ENCODE data around the gene SSR4. TPM values are rescaled to one million over a fixed set of nuclear protein-coding genes. Genes with fewer than 3 reads are reported as not detected.
A peak's percentile ranks its signal among the peaks of the same experiment; 100 is the strongest.

The SSR4 gene
- total and polyA plus RNA-seq, 2 of the 13 experiments (the other 11 are each of a cell fraction or from before 2014, with no cell fraction given) = 214 to 288 TPM

DNA sequence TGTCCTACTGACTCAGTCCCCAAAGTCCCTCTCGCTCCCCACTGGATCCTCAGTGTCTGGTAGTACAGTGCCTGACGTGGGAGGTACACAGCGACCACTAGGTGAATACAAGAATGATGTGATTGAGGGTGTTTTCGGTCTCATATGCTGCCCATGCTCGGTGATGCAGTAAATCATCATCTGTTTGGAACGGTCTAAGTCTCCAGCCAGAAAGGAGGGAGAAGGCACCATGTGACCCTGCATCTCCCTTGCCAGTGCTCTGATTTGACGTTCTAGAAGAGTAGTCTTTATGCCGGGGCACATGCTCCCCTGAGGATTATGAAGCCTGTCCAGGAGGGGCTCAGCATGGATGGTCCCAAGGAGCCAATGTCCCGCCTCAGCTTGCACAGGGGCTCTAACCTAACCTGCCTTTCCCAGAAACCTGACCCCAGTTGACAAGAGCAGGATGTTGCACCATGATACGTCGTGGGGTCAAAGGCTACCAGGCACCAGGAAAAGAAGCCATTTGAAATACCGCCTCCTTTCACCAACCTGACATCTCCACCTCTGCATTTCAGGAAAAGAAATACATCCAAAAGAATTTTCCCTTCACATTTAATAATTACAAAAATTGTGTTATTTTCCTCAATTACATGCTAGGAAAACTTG is 44.2 kb upstream of the SSR4 start:
- intact Hi-C loops (cut with micrococcal nuclease; ENCODE audit: unreplicated experiment) (no loop called here), in situ Hi-C loops (cut with HindIII; ENCODE audit: extremely low pct_ligation_motif_present, low pct_unique_long_range_greater_than_20kb) (no loop called here)
- Histone ChIP-seq H3K9ac (ENCODE audit: insufficient read depth, low read depth, low read length) (no peak overlapping the region), H4K20me1 (ENCODE audit: insufficient read depth, low read length) (no peaks in the 10 kb centered on the region), H3K79me2 (ENCODE audit: insufficient read depth, low read length) (no peaks in the 10 kb centered on the region), H3K4me1 (ENCODE audit: insufficient read depth, low read length) (peaks cover 13% of the 10 kb centered on the region), H3K9me3 (ENCODE audit: low read length) (no peaks in the 10 kb centered on the region), H3K36me3 (replicated peaks in 1 of 2; ENCODE audit: control insufficient read depth in 1 of 2, insufficient read depth in 2 of 2, low read length in 2 of 2) (no peaks in the 10 kb centered on the region), H3K27ac (ENCODE audit: extremely low read length, insufficient read depth, low read length) (no peak overlapping the region), H3K27me3 (ENCODE audit: control insufficient read depth in 1 of 2, insufficient read depth in 2 of 2, low read length in 2 of 2) (no peaks in the 10 kb centered on the region), H3K4me3 (replicated peaks in 1 of 3; ENCODE audit: insufficient read depth in 1 of 3, low read depth in 2 of 3, low read length in 3 of 3) (no peak overlapping the region), H2AFZ (ENCODE audit: low read length) (no peak overlapping the region), H3K4me2 (ENCODE audit: low read depth, low read length) (peak overlapping the region; percentile 42)
- FAIRE-seq = peak; percentile 21
- ChIA-PET CTCF (ENCODE audit: low intra/inter-chr PET ratio, low total read pairs) (no interaction called here), POLR2A (no interaction called here)
- peak; percentile 35 for DNase-seq (ENCODE audit: low spot score)
- ATAC-seq = peak; percentile 62
- WGBS (ENCODE audit: low lambda C conversion rate) = 27% methylated on average over 3 of the region's 12 CpGs
- BruUV-seq (replicated peaks) = no TSS peak
- TF ChIP-seq RXRA (CRISPR knock-in tag; IDR thresholded peaks at IDR 0.05) = no peak
- TF ChIP-seq SAP130 (CRISPR knock-in tag; IDR thresholded peaks at IDR 0.05; ENCODE audit: low read depth) = peak; percentile 24; the same call in 1 of the 2 replicates
- no peak for TF ChIP-seq HES4 (CRISPR knock-in tag; IDR thresholded peaks at IDR 0.05; ENCODE audit: borderline replicate concordance)
- no peak for TF ChIP-seq GABPA (IDR thresholded peaks at IDR 0.05; ENCODE audit: low read depth, low read length)
- TF ChIP-seq GABPA (CRISPR knock-in tag; IDR thresholded peaks at IDR 0.05; ENCODE audit: low read depth) = peak; percentile 42; the same call in 1 of the 2 replicates
- TF ChIP-seq, protein P1, sequence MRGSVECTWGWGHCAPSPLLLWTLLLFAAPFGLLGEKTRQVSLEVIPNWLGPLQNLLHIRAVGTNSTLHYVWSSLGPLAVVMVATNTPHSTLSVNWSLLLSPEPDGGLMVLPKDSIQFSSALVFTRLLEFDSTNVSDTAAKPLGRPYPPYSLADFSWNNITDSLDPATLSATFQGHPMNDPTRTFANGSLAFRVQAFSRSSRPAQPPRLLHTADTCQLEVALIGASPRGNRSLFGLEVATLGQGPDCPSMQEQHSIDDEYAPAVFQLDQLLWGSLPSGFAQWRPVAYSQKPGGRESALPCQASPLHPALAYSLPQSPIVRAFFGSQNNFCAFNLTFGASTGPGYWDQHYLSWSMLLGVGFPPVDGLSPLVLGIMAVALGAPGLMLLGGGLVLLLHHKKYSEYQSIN (CRISPR knock-in tag; IDR thresholded peaks at IDR 0.05; ENCODE audit: borderline replicate concordance) = no peak
- TF ChIP-seq PTBP1 (IDR thresholded peaks at IDR 0.05; ENCODE audit: low read depth, low read length, poor library complexity, severe bottlenecking) = no peak
- TF ChIP-seq ELF1 (CRISPR knock-in tag; IDR thresholded peaks at IDR 0.05) = no peak
- TF ChIP-seq ZNF543 (CRISPR knock-in tag; IDR thresholded peaks at IDR 0.05) = no peak
- no peak for TF ChIP-seq SNAPC2 (CRISPR knock-in tag; IDR thresholded peaks at IDR 0.05)
- TF ChIP-seq PAX8 (CRISPR knock-in tag; IDR thresholded peaks at IDR 0.05; ENCODE audit: borderline replicate concordance) = no peak
- TF ChIP-seq KLF15 (CRISPR knock-in tag; IDR thresholded peaks at IDR 0.05; ENCODE audit: borderline replicate concordance) = no peak
- TF ChIP-seq, protein P2, sequence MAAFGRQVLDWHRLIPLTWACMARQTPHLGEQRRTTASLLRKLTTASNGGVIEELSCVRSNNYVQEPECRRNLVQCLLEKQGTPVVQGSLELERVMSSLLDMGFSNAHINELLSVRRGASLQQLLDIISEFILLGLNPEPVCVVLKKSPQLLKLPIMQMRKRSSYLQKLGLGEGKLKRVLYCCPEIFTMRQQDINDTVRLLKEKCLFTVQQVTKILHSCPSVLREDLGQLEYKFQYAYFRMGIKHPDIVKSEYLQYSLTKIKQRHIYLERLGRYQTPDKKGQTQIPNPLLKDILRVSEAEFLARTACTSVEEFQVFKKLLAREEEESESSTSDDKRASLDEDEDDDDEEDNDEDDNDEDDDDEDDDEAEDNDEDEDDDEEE (CRISPR knock-in tag; IDR thresholded peaks at IDR 0.05) = no peak
- TF ChIP-seq ZNF569 (CRISPR knock-in tag; IDR thresholded peaks at IDR 0.05; ENCODE audit: borderline replicate concordance) = no peak
- TF ChIP-seq PHF8 (CRISPR knock-in tag; IDR thresholded peaks at IDR 0.05) = no peak
- no peak for TF ChIP-seq ZNF468 (CRISPR knock-in tag; IDR thresholded peaks at IDR 0.05)
- TF ChIP-seq ZNF724P (CRISPR knock-in tag; IDR thresholded peaks at IDR 0.05; ENCODE audit: borderline replicate concordance) = no peak
- no peak for TF ChIP-seq ZNF772 (CRISPR knock-in tag; IDR thresholded peaks at IDR 0.05)
- TF ChIP-seq, protein P3, sequence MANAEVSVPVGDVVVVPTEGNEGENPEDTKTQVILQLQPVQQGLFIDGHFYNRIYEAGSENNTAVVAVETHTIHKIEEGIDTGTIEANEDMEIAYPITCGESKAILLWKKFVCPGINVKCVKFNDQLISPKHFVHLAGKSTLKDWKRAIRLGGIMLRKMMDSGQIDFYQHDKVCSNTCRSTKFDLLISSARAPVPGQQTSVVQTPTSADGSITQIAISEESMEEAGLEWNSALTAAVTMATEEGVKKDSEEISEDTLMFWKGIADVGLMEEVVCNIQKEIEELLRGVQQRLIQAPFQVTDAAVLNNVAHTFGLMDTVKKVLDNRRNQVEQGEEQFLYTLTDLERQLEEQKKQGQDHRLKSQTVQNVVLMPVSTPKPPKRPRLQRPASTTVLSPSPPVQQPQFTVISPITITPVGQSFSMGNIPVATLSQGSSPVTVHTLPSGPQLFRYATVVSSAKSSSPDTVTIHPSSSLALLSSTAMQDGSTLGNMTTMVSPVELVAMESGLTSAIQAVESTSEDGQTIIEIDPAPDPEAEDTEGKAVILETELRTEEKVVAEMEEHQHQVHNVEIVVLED (CRISPR knock-in tag; IDR thresholded peaks at IDR 0.05; ENCODE audit: borderline replicate concordance) = no peak
- TF ChIP-seq DR1 (CRISPR knock-in tag; IDR thresholded peaks at IDR 0.05) = no peak
- no peak for TF ChIP-seq SMAD3 (CRISPR knock-in tag; IDR thresholded peaks at IDR 0.05)
- TF ChIP-seq NONO (IDR thresholded peaks at IDR 0.05) = no peak
- no peak for TF ChIP-seq NONO (CRISPR knock-in tag; conservative IDR thresholded peaks at IDR 0.05)
- TF ChIP-seq ZFYVE20 (CRISPR knock-in tag; IDR thresholded peaks at IDR 0.05; ENCODE audit: borderline replicate concordance, low read depth) = no peak
